KOPT-K1 (cell line): ENCODE measurements around the gene SSH3.

Experiments
- H3K27ac ChIP-seq: fragments of 200-600 bp; sonication (generic); 2 replicates; pipeline ENCODE4 v1.5.1; 2016; ENCODE audit warnings: antibody characterized with exemption, mild to moderate bottlenecking, low read depth, low read length; ENCODE audit not compliant: poor library complexity, severe bottlenecking
- H3K36me3 ChIP-seq: fragments of 200-600 bp; sonication (generic); 2 replicates; pipeline ENCODE4 v1.5.1; 2017; ENCODE audit warnings: antibody characterized with exemption, mild to moderate bottlenecking, low read length, moderate library complexity; ENCODE audit not compliant: insufficient read depth
- H3K9me3 ChIP-seq: fragments of 200-600 bp; sonication (generic); 2 replicates; pipeline ENCODE4 v1.5.1; 2017; ENCODE audit warnings: antibody characterized with exemption, low read length, mild to moderate bottlenecking; ENCODE audit not compliant: insufficient read depth, poor library complexity, severe bottlenecking

The SSH3 gene

DNA sequence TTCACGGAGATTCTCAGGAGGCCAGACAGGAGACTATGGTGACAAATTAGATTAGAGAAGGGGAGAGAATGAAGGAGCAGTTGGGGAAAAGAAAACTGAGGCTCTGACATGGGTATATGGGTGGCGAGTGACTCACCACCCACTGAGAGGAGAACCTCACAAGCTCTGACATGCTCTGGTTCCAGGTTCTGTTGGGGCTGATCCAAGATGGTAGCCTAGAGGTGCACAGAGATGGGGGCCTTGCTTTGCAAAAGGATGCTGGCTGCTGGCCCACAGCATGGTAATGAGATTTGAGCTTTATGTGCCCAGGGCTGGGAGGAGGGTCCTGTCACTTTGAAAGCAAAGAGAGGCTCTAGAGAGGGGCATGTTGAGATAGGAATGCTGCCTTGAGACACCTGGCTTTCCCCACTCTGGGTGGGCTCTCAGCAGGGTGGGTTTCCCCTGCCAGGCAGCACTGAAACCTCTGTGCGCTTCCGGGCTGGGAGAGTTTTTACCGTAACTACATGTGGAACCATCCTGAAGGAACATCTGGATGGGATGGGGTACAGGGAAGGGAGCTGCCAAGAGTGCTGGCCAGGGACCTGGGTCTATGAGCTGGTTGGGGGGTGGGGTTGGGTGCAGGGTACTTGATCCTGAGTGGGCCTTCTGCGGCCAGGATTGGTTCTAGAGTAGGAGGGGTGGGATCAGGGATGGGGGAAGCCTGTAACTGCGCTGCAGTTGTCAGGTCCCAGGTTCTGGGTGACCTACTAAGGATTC, 38.3 kb upstream of the SSH3 start:
- Histone ChIP-seq H3K9me3 (no peaks in the 10 kb centered on the region), H3K27ac (no peak overlapping the region), H3K36me3 (peaks cover 30% of the 10 kb centered on the region)

DNA sequence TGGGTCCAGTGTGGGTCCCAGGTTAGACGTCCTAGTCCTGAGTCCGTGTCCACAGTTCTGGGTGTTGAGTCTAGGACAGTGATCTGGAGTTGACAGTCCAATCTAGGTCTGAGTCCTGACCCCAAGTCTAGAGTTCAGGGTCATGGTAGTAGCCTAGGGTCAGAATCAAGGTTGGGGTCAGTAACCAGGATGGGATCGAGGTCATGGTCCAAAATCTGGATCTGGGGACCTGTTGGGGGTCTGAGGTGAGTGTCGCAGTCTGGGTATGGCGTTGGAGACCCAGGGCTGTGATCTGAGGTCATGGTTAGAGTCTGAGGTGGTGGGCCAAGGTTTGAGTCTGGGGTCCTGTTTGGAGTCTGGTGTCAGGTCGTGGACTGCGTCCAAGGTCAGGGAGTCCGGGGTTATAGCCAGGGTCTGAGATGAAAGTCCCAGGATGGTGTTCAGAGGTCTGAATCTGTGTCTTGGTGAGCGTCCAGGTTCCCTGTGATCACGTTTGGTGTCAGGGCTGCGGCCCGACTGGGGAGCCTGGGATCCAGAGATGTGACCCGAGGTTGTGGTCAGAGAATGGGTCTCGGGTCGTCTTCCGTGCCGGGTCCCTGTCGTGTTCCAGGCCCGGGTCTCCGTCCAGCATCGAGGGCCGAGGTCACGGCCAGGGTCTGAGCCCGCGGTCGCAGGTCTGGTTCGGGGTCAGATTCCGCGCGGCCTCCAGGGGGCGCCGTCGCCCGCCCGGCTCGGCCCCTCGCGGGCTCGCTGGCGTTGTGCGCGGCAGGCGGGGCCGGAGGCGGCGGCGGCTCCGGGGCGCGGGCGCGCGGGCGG, 37.5 kb upstream of the SSH3 start:
- Histone ChIP-seq H3K36me3 (peaks cover 31% of the 10 kb centered on the region), H3K27ac (peak overlapping the region; percentile 49), H3K9me3 (no peaks in the 10 kb centered on the region)

- Histone ChIP-seq H3K36me3 (peaks cover 31% of the 10 kb centered on the region), H3K27ac (peak within 1 kb of the TSS; percentile 100), H3K9me3 (no peaks in the 10 kb centered on the region)
Measured at GRCh38 chr11:67266449-67267187, 36.7 kb upstream of the SSH3 start, which contains the start of gene GRK2. TSS of gene GRK2 (plus strand) at chr11:67266473. CDS start at chr11:67266700, 227 bp downstream.

DNA sequence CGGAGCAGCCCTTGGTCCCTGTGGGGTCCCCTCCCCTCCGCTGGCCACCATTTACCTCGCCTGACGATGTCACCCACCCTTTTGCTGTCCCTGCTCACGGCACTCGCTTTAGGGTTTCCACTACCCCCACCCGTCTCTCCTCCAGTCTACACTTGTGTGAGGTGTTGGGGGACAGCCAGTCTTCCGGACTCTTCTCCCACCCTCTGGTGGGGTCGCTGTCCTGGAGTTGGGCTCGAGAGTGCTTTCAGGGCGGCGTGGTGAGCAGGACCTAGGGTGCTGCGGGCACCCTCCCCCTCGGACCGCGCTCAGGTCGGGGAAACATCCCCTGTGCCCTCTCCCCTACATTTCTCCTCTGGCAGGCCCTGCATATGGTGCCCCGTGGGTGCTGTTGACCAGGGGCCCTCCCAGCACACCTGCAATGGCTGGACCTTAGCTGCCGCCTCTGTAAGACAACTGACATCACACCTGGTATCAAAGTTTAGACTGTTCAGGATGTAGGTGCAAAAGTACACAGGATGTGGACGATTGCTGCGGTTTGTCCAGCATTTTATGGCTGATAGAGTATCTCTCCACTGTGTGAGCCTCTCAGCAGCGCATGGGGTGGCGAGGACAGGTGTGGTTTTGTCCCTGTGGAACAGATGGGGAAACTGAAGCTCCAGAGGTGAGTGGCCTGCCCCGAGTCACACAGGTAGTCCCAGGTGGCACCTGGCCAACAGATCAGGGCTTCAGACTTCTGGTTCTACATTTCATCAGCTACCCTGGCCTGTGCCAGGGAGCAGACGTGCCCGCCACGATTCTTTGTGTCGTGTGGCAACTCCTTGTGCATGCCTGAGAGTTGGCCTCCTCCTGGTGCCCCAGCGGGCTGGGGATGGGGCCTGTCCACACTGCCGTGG, 35.9 kb upstream of the SSH3 start:
- H3K36me3 ChIP-seq = peaks cover 39% of the 10 kb centered on the region
- peak overlapping the region; percentile 100 for H3K27ac ChIP-seq
- no peaks in the 10 kb centered on the region for H3K9me3 ChIP-seq

- Histone ChIP-seq H3K27ac (peak overlapping the region; percentile 100), H3K9me3 (no peaks in the 10 kb centered on the region), H3K36me3 (peaks cover 47% of the 10 kb centered on the region)
Measured at GRCh38 chr11:67268081-67268961, 35.0 kb upstream of the SSH3 start.

DNA sequence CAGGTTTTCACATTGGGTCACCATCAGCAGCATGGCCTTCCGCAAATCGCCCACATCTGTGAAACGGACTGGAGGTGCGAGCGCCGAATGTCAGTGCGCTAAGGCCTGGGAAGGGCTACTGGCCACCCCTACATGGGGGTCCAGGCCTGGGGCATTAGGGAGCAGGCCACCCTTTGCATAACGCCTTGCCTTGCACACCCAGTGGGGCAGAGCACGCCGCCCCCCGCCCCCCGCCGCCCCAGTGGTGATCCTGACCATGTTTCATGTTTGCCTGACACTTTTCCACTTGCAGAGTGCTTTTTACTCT, 34.4 kb upstream of the SSH3 start:
- Histone ChIP-seq H3K27ac (peak overlapping the region; percentile 100), H3K36me3 (peaks cover 52% of the 10 kb centered on the region)

DNA sequence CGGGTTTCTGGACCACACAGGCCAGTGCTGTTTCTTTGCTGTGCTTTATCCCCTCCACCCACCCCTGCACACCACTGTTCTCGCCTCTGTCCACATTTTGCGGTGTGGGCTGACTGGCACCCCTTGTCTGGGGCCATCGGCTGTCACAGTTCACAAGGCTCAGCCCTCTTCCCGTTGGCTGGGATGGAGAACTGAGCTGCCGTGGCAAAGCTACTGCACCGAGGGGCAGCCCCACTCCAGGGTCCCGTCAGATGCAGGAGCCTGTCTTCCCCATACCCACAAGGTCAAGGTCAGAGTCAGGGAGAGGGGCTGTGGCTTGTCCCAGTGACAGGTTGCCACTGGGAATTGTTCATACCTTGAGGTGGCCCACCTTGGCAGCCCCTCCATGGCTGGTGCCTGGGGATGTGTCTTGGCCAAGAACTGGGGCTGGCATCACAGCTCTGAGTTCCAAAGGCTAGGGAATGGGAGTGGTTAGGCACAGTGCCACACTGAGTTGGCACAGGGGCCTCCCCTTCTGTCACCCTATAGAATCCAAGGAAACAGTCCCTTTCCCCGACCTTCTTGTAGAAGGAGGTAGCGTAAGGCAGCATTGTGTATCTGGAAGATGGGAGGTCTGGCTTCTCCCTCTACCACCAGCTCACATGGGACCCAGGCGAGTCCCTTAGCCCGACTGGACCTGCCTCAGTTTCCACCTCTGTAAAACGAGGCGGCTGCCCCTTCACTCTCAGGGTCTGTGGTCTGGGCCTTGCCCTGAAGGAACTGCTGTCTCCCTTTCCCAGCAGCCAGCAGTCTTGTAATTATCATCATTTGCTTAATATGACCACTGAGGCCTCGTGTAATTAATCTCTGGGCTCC, 33.7 kb upstream of the SSH3 start:
- Histone ChIP-seq H3K36me3 (peaks cover 55% of the 10 kb centered on the region), H3K9me3 (no peaks in the 10 kb centered on the region), H3K27ac (peak overlapping the region; percentile 100)

More for the DNA sequence above, 34.4 kb upstream of the SSH3 start:
- H3K9me3 ChIP-seq = no peaks in the 10 kb centered on the region

- Histone ChIP-seq H3K36me3 (peaks cover 64% of the 10 kb centered on the region), H3K27ac (peak overlapping the region; percentile 100)
Measured at GRCh38 chr11:67270256-67271204, 32.8 kb upstream of the SSH3 start.

DNA sequence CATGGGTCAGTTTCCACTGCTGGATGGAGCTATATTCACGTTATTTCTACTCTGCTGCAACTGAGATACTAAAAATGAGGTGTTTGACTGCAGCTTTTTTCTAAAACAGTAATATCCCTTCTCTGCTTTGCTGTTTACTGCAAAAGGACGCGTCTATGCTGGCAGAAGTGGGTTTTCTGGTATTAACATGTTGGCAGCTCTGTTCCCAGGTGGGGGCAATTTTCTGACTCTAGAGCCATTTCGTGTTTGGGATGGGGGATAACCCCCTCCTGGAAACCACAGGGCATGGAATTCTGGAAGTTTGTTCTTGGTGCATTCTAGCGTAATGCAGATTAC, 32.2 kb upstream of the SSH3 start:
- H3K27ac ChIP-seq = peak overlapping the region; percentile 100
- peaks cover 71% of the 10 kb centered on the region for H3K36me3 ChIP-seq
- no peaks in the 10 kb centered on the region for H3K9me3 ChIP-seq

More at GRCh38 chr11:67270256-67271204, 32.8 kb upstream of the SSH3 start:
- no peaks in the 10 kb centered on the region for H3K9me3 ChIP-seq

GRCh38 chr11:67271541-67272284, 31.6 kb upstream of the SSH3 start:
- Histone ChIP-seq H3K27ac (peak overlapping the region; percentile 100), H3K36me3 (peaks cover 75% of the 10 kb centered on the region), H3K9me3 (no peaks in the 10 kb centered on the region)

- Histone ChIP-seq H3K27ac (peak overlapping the region; percentile 100), H3K9me3 (no peaks in the 10 kb centered on the region), H3K36me3 (peaks cover 68% of the 10 kb centered on the region)
Measured at GRCh38 chr11:67272327-67273259, 30.7 kb upstream of the SSH3 start.
